Mucosa of descending colon (tissue), 3 donors: Measurements from ENCODE around the gene RETREG1. TPM values are rescaled to one million over a fixed set of nuclear protein-coding genes. Genes with fewer than 3 reads are reported as not detected.
"Not testable (repeated sequence)": the region's sequence is repeated elsewhere in the genome, so short reads cannot be mapped to it uniquely, and the experiment has no call there.

Experiments
- ATAC-seq: fragments of 200-7000 bp; cut with Tn5 transposase; one replicate; pipeline ENCODE4 v1.9.1; 2020; ENCODE audit warnings: mild to moderate bottlenecking, moderate library complexity
- DNase-seq, 3 donors: peaks; one replicate each; pipeline ENCODE4 v3.0.0-alpha.2; 2020
- H3K36me3 ChIP-seq: fragments of 200-600 bp; one replicate; pipeline ENCODE4 v1.8.0; 2021; ENCODE audit warnings: low read depth, mild to moderate bottlenecking
- H3K4me1 ChIP-seq: fragments of 200-600 bp; one replicate; pipeline ENCODE4 v1.8.0; 2021; ENCODE audit warnings: low read depth, mild to moderate bottlenecking
- H3K4me3 ChIP-seq: fragments of 200-600 bp; one replicate; pipeline ENCODE4 v1.8.0; 2021; ENCODE audit warnings: mild to moderate bottlenecking
- H3K9me3 ChIP-seq: fragments of 200-600 bp; one replicate; pipeline ENCODE4 v1.8.0; 2021; ENCODE audit warnings: mild to moderate bottlenecking
- CTCF ChIP-seq: fragments of 200-600 bp; IDR thresholded peaks from one replicate; pipeline ENCODE4 v1.8.0; 2022; ENCODE audit warnings: antibody characterized with exemption, mild to moderate bottlenecking
- intact Hi-C, 2 donors: fragments of 100-400 bp; cut with DNase I in 1 of 2; cut with micrococcal nuclease in 1 of 2; formaldehyde crosslinking; loops; one replicate each; pipeline versions ENCODE4 v1.11.0 to v1.11.1; 2022; cut with DNase I, micrococcal nuclease
- total RNA-seq, 3 donors: library from RNA; stranded (reverse); fragmentation: NEBNext Ultra II Directional in 2 of 3; extraction: Animal tissue kit (Norgen Biotek cat#: 25700) in 2 of 3; gene quantifications; one replicate each; pipeline versions ENCODE4 v1.2.1 to v1.2.4, GENCODE V29; 2021 to 2023
- donor health status: DM: no; HTN: no; CAD: no; lungs with moderate emphysema.
- donor health status: DM: no; HTN: no; CAD: no.
- donor health status: DM: no; HTN: yes; CAD: no.

RETREG1 gene
- total RNA-seq, 3 donors from 2014 or later: 54.1 to 102 (median 55.8) TPM

DNA sequence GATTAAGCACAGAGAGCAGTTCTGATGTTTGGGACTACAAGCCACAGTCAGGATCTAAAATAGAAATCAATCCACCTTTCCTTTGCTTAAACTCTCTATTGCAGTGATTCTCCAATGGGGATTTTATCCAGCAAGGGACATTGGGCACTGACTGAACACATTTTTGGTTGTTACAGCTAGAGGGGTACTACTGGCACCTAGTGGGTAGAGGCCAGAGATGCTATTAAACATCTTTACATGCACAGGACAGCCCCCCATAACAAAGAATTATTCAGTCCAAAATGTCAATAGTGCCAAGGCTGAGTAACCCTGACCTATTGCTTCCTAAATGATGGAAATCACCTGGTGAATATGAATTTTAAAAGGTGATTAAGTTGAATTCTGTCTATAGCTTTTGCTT lies 163.2 kb downstream of the RETREG1 start:
- no peak for DNase-seq
- intact Hi-C loops: loop anchor here in 1 of 2 donors (10.0 kb wide), 1 partner anchor 109 kb away; no protein-coding TSS in a partner anchor
- no peak for TF ChIP-seq CTCF
- Histone ChIP-seq H3K36me3 (peaks cover 12% of the 10 kb centered on the region), H3K4me1 (no peaks in the 10 kb centered on the region), H3K4me3 (no peak overlapping the region), H3K9me3 (no peaks in the 10 kb centered on the region)
- ATAC-seq: no peak

DNA sequence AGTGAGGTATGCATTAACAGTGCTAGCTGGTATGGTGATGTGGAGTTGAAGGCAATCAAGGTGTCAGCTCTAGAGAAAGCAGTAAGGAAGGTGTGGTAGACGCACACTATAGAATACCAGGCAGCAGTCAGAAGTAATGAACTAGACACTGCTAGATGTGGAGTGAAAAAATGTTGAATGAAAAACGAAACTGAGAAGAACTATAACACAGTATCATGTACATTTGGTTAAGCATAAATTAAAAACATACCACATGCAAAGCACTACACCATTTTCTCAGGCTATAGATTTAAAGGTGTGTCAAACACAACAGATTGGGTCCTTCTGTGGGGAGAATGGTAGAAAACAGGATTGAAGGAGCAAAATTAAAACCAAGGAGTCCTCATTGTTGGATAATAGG lies 166.6 kb downstream of the RETREG1 start:
- no peaks in the 10 kb centered on the region for H3K9me3 ChIP-seq
- ATAC-seq (no peak), DNase-seq (no peak)
- no peak overlapping the region for H3K4me3 ChIP-seq
- intact Hi-C loops: loop anchor here in 1 of 2 donors (10.0 kb wide), 1 partner anchor 105 kb away; no protein-coding TSS in a partner anchor
- no peaks in the 10 kb centered on the region for H3K4me1 ChIP-seq
- TF ChIP-seq CTCF: no peak
- H3K36me3 ChIP-seq: peaks cover 12% of the 10 kb centered on the region

DNA sequence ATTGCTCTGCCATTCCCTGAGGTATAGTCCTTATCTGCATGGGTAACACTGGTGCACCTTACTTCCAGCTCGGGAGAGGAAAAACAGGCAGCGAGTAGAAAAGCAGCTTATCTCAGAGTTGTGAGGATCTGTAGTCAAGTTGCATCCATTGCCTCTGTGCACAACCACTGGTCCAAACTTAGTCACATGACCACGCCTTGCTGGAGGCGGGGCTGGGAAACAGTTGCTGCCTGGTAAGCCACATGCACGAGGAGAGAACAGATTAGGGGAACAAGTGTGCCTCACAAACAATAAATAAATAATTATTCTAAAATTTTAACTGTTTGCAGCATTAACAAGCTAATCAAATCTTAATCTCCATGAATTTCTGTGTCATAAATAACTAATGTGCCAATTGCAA lies 169.8 kb downstream of the RETREG1 start:
- H3K4me3 ChIP-seq: no peak overlapping the region
- no peak for TF ChIP-seq CTCF
- peaks cover 7% of the 10 kb centered on the region for H3K36me3 ChIP-seq
- intact Hi-C loops: no loop called here
- DNase-seq (no peak), ATAC-seq (peak; percentile 35)
- H3K9me3 ChIP-seq: no peaks in the 10 kb centered on the region
- H3K4me1 ChIP-seq: no peaks in the 10 kb centered on the region

- no peaks in the 10 kb centered on the region for H3K36me3 ChIP-seq
- no peak overlapping the region for H3K4me3 ChIP-seq
- TF ChIP-seq CTCF: no peak
- peak; percentile 15 for ATAC-seq
- H3K9me3 ChIP-seq: no peaks in the 10 kb centered on the region
- DNase-seq: no peak
- H3K4me1 ChIP-seq: no peaks in the 10 kb centered on the region
- intact Hi-C loops: no loop called here
Observed at GRCh38 chr5:16437977-16438376, 178.8 kb downstream of the RETREG1 start.

DNA sequence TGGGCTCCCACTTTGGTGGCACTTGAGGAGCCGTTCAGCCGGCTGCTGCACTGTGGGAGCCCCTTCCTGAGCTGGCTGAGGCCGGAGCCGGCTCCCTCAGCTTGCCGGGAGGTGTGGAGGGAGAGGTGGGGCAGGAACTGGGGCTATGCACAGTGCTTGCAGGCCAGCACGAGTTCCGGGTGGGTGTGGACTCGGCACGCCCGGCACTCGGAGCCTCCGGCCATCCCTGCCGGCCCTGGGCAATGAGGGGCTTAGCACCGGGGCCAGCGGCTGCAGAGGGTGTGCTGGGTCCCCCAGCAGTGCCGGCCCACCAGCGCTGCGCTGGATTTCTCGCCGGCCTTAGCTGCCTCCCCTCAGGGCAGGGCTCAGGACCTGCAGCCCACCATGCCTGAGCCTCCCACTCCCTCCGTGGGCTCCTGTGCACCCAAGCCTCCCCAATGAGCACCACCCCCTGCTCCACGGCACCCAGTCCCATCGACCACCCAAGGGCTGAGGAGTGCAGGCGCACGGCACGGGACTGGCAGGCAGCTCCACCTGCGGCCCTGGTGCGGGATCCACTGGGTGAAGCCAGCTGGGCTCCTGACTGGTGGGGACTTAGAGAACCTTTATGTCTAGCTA lies 180.6 kb downstream of the RETREG1 start:
- intact Hi-C loops: not testable (repeated sequence)
- ATAC-seq: peak; percentile 46

DNA sequence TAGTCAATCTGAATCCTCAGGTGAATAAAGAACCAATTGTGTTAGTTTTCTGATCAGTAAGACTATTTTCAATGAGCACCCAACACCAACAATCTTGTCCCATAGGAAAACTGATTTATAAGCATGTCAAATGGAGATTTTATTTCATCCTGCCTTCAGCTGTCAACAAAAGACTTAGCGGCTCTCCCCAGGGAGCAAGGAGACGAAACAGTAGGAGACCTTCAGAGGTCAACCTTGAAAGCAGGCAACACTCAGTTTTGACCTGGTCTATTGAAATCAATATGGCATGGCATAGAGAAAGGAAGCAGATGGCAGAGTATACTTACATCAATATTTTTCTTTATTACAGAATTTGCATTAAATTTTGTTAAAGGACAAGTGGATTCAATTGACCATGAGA lies 185.3 kb downstream of the RETREG1 start:
- intact Hi-C loops: no loop called here
- no peak for TF ChIP-seq CTCF

More for the DNA sequence above, 180.6 kb downstream of the RETREG1 start:
- H3K9me3 ChIP-seq, H3K4me3 ChIP-seq, H3K4me1 ChIP-seq, H3K36me3 ChIP-seq, DNase-seq: not testable (repeated sequence)

More for the DNA sequence above, 185.3 kb downstream of the RETREG1 start:
- Histone ChIP-seq H3K4me3 (no peak overlapping the region), H3K4me1 (no peaks in the 10 kb centered on the region), H3K9me3 (no peaks in the 10 kb centered on the region), H3K36me3 (no peaks in the 10 kb centered on the region)
- DNase-seq (no peak), ATAC-seq (no peak)
